ENCODE data around the gene SLIT1.

- TF ChIP-seq CTCF (IDR thresholded peaks at IDR 0.05 in 4 of 5, conservative IDR thresholded peaks at IDR 0.05 in 1 of 5) (no peak), POLR2A (IDR thresholded peaks at IDR 0.05) (no peak)
Measured at GRCh38 chr10:97018251-97019212, 167.2 kb downstream of the SLIT1 start.
